GM18909 (cell line): ENCODE measurements around the gene PLEKHM3.

Experiments used
- ATAC-seq: cut with Tn5 transposase; IDR thresholded peaks from one replicate; pipeline ENCODE4 v1.9.1; 2021; ENCODE audit warnings: mild to moderate bottlenecking; ENCODE audit not compliant: unreplicated experiment, poor library complexity

Gene PLEKHM3

GRCh38 chr2:207836521-207837133 lies 188.7 kb downstream of the PLEKHM3 start:
- no peak for ATAC-seq

GRCh38 chr2:207835805-207836204 lies 189.5 kb downstream of the PLEKHM3 start:
- ATAC-seq, result no peak

GRCh38 chr2:207833251-207833751 lies 192.0 kb downstream of the PLEKHM3 start:
- ATAC-seq, result peak; percentile 95

GRCh38 chr2:207831584-207832248 lies 193.6 kb downstream of the PLEKHM3 start:
- ATAC-seq, result no peak

GRCh38 chr2:207830778-207831438 lies 194.4 kb downstream of the PLEKHM3 start:
- ATAC-seq, result no peak

- ATAC-seq, result no peak
Measured at GRCh38 chr2:207828361-207829057, 196.8 kb downstream of the PLEKHM3 start.

- no peak for ATAC-seq
Measured at GRCh38 chr2:207825978-207826377, 199.3 kb downstream of the PLEKHM3 start.

GRCh38 chr2:207825045-207825954 lies 200.0 kb downstream of the PLEKHM3 start:
- no peak for ATAC-seq

GRCh38 chr2:207823865-207824264 lies 201.5 kb downstream of the PLEKHM3 start:
- ATAC-seq, result no peak

GRCh38 chr2:207819839-207820784 lies 205.2 kb downstream of the PLEKHM3 start:
- no peak for ATAC-seq

- no peak for ATAC-seq
Measured at GRCh38 chr2:207819021-207819797, 206.1 kb downstream of the PLEKHM3 start.

GRCh38 chr2:207816546-207816945 lies 208.8 kb downstream of the PLEKHM3 start:
- ATAC-seq, result no peak

GRCh38 chr2:207815254-207815653 lies 210.1 kb downstream of the PLEKHM3 start:
- ATAC-seq, result no peak

- ATAC-seq, result no peak
Measured at GRCh38 chr2:207813942-207814341, 211.4 kb downstream of the PLEKHM3 start.

GRCh38 chr2:207813221-207813916 lies 212.0 kb downstream of the PLEKHM3 start:
- no peak for ATAC-seq

- ATAC-seq, result no peak
Measured at GRCh38 chr2:207812726-207813080, 212.6 kb downstream of the PLEKHM3 start.

GRCh38 chr2:207812058-207812725 lies 213.1 kb downstream of the PLEKHM3 start:
- ATAC-seq, result no peak
